HEK293T (cell line): ENCODE data around the gene MAD1L1.

ENCODE experiments used
- CTCF ChIA-PET: fragments of 350-600 bp; formaldehyde crosslinking; extraction: SDS; loops from one replicate; lab custom pipeline; 2021; ENCODE audit warnings: antibody characterized with exemption, inconsistent platforms; lab: Yijun Ruan, JAX
- POLR2A ChIA-PET: fragments of 350-600 bp; formaldehyde crosslinking; extraction: SDS; loops from one replicate; lab custom pipeline; 2020; ENCODE audit warnings: antibody characterized with exemption, inconsistent platforms; lab: Yijun Ruan, JAX
- DNase-seq: peaks from one replicate; pipeline ENCODE4 v3.0.0; 2012; ENCODE audit warnings: mixed read lengths; ENCODE audit errors: extremely low spot score
- ARNT ChIP-seq: fragments of 450-650 bp; IDR thresholded peaks from 2 replicates; pipeline ENCODE4 v1.6.1; 2017; ENCODE audit warnings: mild to moderate bottlenecking
- BHLHE40 ChIP-seq: fragments of 450-650 bp; IDR thresholded peaks from 2 replicates; pipeline ENCODE4 v1.6.1; 2016; ENCODE audit warnings: mild to moderate bottlenecking, moderate library complexity, borderline replicate concordance
- CTBP1 ChIP-seq: fragments of 450-650 bp; IDR thresholded peaks from 2 replicates; pipeline ENCODE4 v1.6.1; 2016; ENCODE audit warnings: borderline replicate concordance
- ELF4 ChIP-seq: fragments of 450-650 bp; IDR thresholded peaks from 2 replicates; pipeline ENCODE4 v1.6.1; 2017; ENCODE audit warnings: antibody characterized with exemption
- FOXA1 ChIP-seq: fragments of 450-650 bp; IDR thresholded peaks from 2 replicates; pipeline ENCODE4 v1.6.1; 2016; ENCODE audit warnings: mild to moderate bottlenecking
- FOXK2 ChIP-seq: fragments of 450-650 bp; IDR thresholded peaks from 2 replicates; pipeline ENCODE4 v1.6.1; 2016; ENCODE audit warnings: mild to moderate bottlenecking
- FOXM1 ChIP-seq: fragments of 450-650 bp; IDR thresholded peaks from 2 replicates; pipeline ENCODE4 v1.6.1; 2017; ENCODE audit warnings: mild to moderate bottlenecking, borderline replicate concordance
- HDGF ChIP-seq: fragments of 450-650 bp; IDR thresholded peaks from 2 replicates; pipeline ENCODE4 v1.6.1; 2017; ENCODE audit warnings: antibody characterized with exemption, borderline replicate concordance
- L3MBTL2 ChIP-seq: fragments of 450-650 bp; conservative IDR thresholded peaks from 2 replicates; pipeline ENCODE4 v1.6.1; 2016; ENCODE audit warnings: mild to moderate bottlenecking
- LEF1 ChIP-seq: fragments of 450-650 bp; IDR thresholded peaks from 2 replicates; pipeline ENCODE4 v1.6.1; 2017; ENCODE audit warnings: mild to moderate bottlenecking, borderline replicate concordance
- NFRKB ChIP-seq: fragments of 450-650 bp; IDR thresholded peaks from 2 replicates; pipeline ENCODE4 v1.6.1; 2016; ENCODE audit warnings: mild to moderate bottlenecking, moderate library complexity
- SP1 ChIP-seq: fragments of 450-650 bp; IDR thresholded peaks from 2 replicates; pipeline ENCODE4 v1.6.1; 2017
- SUZ12 ChIP-seq: fragments of 450-650 bp; IDR thresholded peaks from 2 replicates; pipeline ENCODE4 v1.6.1; 2016; ENCODE audit warnings: mild to moderate bottlenecking
- TARDBP ChIP-seq: fragments of 450-650 bp; IDR thresholded peaks from 2 replicates; pipeline ENCODE4 v1.6.1; 2016
- ZNF384 ChIP-seq: fragments of 450-650 bp; IDR thresholded peaks from 2 replicates; pipeline ENCODE4 v1.6.1; 2016
- TF ChIP-seq, protein P1 (sequence below): fragments of 450-650 bp; IDR thresholded peaks from 2 replicates; pipeline ENCODE4 v1.6.1; 2016

Gene MAD1L1

DNA sequence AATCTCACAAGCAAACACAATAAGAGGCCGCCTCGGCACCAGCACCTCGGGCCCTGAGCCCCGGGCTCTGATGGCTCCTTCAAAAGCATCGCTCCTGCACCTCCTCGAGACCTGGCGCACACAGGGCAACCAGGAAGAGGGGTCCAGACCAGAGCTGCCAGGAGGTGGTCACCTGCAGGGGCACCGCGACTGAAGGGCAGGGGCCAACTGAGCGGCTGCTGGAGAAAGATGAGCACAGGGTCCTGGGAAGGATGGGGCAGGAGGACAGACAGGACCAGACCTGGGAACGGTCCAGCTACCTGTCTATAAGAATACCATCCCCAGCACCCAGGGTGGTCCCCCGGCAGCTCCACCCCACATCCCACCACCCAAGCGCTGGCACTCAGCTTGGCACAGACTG is 20.8 kb downstream of the MAD1L1 start:
- ChIA-PET CTCF (no interaction called here), POLR2A (no interaction called here)
- TF ChIP-seq ZNF384 (no peak), BHLHE40 (no peak), CTBP1 (no peak), ARNT (no peak), FOXK2 (no peak), ELF4 (no peak), NFRKB (no peak), L3MBTL2 (no peak), LEF1 (no peak), FOXA1 (no peak), SP1 (no peak), TARDBP (no peak), FOXM1 (no peak), SUZ12 (no peak), HDGF (no peak)
- TF ChIP-seq, protein P1, sequence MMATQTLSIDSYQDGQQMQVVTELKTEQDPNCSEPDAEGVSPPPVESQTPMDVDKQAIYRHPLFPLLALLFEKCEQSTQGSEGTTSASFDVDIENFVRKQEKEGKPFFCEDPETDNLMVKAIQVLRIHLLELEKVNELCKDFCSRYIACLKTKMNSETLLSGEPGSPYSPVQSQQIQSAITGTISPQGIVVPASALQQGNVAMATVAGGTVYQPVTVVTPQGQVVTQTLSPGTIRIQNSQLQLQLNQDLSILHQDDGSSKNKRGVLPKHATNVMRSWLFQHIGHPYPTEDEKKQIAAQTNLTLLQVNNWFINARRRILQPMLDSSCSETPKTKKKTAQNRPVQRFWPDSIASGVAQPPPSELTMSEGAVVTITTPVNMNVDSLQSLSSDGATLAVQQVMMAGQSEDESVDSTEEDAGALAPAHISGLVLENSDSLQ = no peak
- no peak for DNase-seq

DNA sequence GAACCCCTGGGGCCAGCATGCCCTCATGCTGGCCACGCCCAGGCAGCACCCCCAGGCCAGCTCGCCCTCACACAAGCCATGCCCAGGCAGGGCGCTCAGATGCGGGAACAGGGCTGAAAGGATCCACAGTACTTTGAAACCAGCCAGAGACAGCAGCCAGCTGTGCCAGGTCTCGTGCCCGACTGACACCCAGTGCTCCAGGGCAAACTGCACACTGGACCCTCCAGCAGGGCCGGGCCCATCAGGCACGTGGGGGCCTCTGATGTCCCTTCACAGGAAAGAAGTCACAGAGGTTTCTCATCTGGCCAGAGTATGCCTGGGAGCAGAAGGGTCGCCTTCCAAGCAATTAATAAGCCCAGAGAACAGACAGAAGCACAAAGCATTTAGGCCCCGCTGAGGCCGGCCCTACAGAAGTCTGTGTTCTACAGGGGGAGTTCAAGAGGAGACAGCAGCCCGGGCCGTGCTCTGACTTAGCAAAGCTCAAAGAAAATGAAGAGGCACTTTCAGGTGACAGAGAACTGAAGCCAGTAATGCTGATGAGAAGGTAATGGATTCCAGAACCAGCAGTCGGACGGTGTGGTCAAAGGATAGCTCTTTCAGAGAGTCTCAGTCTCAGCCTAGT is 21.4 kb downstream of the MAD1L1 start:
- ChIA-PET POLR2A (no interaction called here), CTCF (no interaction called here)
- TF ChIP-seq ARNT (no peak), BHLHE40 (no peak), LEF1 (no peak), SUZ12 (no peak), NFRKB (no peak)
- TF ChIP-seq, protein P1 = no peak
- no peak for DNase-seq

DNA sequence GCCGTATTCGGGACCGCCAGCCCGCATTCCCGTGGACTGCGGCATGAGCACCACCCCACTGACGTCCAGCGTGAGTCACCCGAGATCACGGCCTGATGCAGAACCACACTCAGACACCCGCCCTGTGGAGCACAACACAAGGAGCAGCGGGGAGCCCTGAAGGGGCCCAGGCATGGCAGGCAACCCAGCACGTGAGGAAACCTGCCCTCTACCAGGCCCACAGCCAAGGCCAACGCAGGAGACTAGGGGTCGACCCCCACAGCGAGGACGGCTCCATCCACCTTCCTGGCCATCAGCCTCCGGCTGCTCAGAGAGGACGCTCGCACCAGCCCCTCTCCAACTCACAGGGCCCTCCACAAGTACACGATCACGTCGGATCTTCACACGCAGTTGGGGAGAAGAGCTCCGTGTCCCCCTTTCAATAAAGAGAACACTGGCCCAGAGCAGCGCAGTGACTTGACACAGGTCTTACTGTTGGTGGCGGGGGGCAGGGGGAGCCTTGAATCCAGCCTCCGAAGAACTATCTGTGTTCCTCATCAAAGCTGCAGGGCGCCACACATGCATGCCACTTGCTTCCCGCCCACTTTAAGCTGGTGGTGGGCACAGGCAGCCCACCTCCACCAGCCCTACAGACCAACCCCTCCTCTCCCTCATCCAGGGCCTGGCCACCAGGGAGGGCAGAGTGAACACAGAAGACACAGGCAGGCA is 22.0 kb downstream of the MAD1L1 start:
- POLR2A ChIA-PET = no interaction called here
- no peak for DNase-seq
- no peak for TF ChIP-seq CTBP1
- TF ChIP-seq ARNT = no peak
- TF ChIP-seq, protein P1 = no peak
- TF ChIP-seq ZNF384 = no peak
- no peak for TF ChIP-seq BHLHE40
- no peak for TF ChIP-seq TARDBP
- no peak for TF ChIP-seq L3MBTL2
- no peak for TF ChIP-seq FOXM1
- no peak for TF ChIP-seq LEF1
- no peak for TF ChIP-seq SUZ12
- TF ChIP-seq ELF4 = no peak
- TF ChIP-seq SP1 = no peak
- no peak for TF ChIP-seq HDGF
- TF ChIP-seq NFRKB = no peak
- no peak for TF ChIP-seq FOXA1
- TF ChIP-seq FOXK2 = no peak
- CTCF ChIA-PET = no interaction called here

DNA sequence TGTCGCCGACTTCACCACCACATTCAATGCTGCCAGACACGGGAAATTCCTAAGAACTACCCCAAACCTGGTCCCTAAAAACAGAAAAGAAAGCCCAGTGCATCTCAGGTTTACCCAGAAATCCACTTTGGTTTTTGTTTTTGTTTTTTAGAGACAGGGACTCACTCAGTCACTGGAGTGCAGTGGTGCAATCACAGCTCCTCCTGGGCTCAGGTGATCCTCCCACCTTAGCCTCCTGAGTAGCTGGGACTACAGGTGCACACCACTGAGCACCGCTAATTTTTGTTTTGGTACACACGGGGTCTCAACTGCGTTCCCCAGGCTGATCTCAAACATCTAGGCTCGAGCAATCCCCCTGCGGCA is 22.8 kb downstream of the MAD1L1 start:
- ChIA-PET POLR2A (no interaction called here), CTCF (no interaction called here)
- no peak for DNase-seq
- no peak for TF ChIP-seq LEF1
- no peak for TF ChIP-seq FOXK2
- TF ChIP-seq CTBP1 = no peak
- no peak for TF ChIP-seq BHLHE40
- TF ChIP-seq L3MBTL2 = no peak
- TF ChIP-seq NFRKB = no peak
- TF ChIP-seq ARNT = no peak
- TF ChIP-seq FOXA1 = no peak
- TF ChIP-seq FOXM1 = no peak
- TF ChIP-seq ELF4 = no peak
- TF ChIP-seq, protein P1 = no peak
- no peak for TF ChIP-seq ZNF384
- TF ChIP-seq SUZ12 = no peak
- no peak for TF ChIP-seq TARDBP
- no peak for TF ChIP-seq HDGF
- TF ChIP-seq SP1 = no peak

DNA sequence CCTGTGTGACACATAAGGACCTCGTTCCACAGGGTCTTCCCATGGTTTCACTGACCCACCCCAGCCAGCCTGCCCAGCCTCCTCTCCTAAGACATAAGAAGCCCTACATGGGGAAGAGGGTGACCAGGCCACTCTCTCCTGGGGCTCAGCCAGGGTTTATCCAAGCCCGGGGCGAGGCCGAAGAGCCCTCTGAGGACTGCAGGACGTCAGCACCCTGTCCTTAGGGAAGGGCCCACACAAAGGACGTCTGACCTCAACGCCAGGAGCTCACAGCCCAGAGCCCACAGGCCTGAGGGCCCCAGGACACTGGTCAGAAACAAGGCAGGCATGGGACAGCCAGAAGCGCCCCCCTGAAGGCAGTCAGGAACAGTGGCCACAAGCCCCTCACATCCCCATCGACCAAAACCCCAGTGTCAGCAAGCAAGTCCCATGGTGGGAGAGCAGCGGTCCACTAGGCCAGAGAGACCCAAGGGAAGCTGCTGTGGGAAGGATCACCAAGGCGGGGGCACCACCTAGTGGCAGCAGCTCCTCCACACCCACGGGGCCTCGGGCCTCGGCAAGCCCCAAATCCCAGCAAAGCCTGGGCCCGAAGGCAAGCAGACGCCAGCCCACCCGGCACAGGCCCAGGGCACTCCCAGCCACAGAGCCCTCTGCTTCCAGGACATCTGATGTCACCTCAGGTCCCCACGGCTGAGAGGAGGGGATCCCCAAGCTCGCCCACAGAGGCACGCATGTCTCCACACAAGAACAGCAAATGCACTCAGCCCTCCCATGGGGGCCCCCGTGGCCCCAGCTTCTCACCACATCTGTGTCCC is 23.4 kb downstream of the MAD1L1 start:
- CTCF ChIA-PET = no interaction called here
- TF ChIP-seq FOXM1 = no peak
- no peak for TF ChIP-seq LEF1
- TF ChIP-seq TARDBP = no peak
- no peak for TF ChIP-seq NFRKB
- peak; percentile 70 for DNase-seq
- POLR2A ChIA-PET = no interaction called here
